Mucosa of gallbladder (tissue), 1 donor: Measurements from ENCODE around the gene PTPRM. TPM values are rescaled to one million over a fixed set of nuclear protein-coding genes. Genes with fewer than 3 reads are reported as not detected.

Source experiments
- DNase-seq: peaks from one replicate; pipeline ENCODE4 v3.0.0-alpha.2; 2020; ENCODE audit warnings: low spot score
- total RNA-seq: library from RNA; stranded (reverse); gene quantifications from one replicate; pipeline ENCODE4 v1.2.1, GENCODE V29; 2021
- donor health status: DM: no; HTN: no; CAD: no.

The PTPRM gene
- total RNA-seq, 1 donor from 2014 or later, result 61.5 TPM

- no peak for DNase-seq
These were observed 824.0 kb downstream of the PTPRM start for GRCh38 chr18:8391068-8391467.

- no peak for DNase-seq
These were observed 829.1 kb downstream of the PTPRM start for GRCh38 chr18:8396254-8396653.

GRCh38 chr18:8397034-8397433 lies 829.9 kb downstream of the PTPRM start:
- DNase-seq, result no peak

- no peak for DNase-seq
These were observed 832.0 kb downstream of the PTPRM start for GRCh38 chr18:8399138-8399537.

GRCh38 chr18:8400193-8400752 lies 833.2 kb downstream of the PTPRM start:
- no peak for DNase-seq

- DNase-seq, result no peak
These were observed 833.7 kb downstream of the PTPRM start for GRCh38 chr18:8400825-8401224.

GRCh38 chr18:8401606-8402005 lies 834.5 kb downstream of the PTPRM start:
- no peak for DNase-seq

GRCh38 chr18:8402237-8402636 lies 835.1 kb downstream of the PTPRM start:
- no peak for DNase-seq

- no peak for DNase-seq
These were observed 836.6 kb downstream of the PTPRM start for GRCh38 chr18:8403713-8404112.

- no peak for DNase-seq
These were observed 839.2 kb downstream of the PTPRM start for GRCh38 chr18:8406186-8406867.

GRCh38 chr18:8406868-8407250 lies 839.7 kb downstream of the PTPRM start:
- DNase-seq, result no peak

- no peak for DNase-seq
These were observed 842.0 kb downstream of the PTPRM start for GRCh38 chr18:8409151-8409550.

- DNase-seq, result no peak
These were observed 844.4 kb downstream of the PTPRM start for GRCh38 chr18:8411492-8411891.

- DNase-seq, result no peak
These were observed 845.0 kb downstream of the PTPRM start for GRCh38 chr18:8412117-8412516.

- DNase-seq, result no peak
These were observed 846.1 kb downstream of the PTPRM start for GRCh38 chr18:8413189-8413588.

GRCh38 chr18:8413751-8414150 lies 846.6 kb downstream of the PTPRM start:
- no peak for DNase-seq

- no peak for DNase-seq
These were observed 849.3 kb downstream of the PTPRM start for GRCh38 chr18:8416212-8417019.

GRCh38 chr18:8422391-8422790 lies 855.3 kb downstream of the PTPRM start:
- no peak for DNase-seq

- no peak for DNase-seq
These were observed 856.0 kb downstream of the PTPRM start for GRCh38 chr18:8423051-8423557.

GRCh38 chr18:8424481-8424880 lies 857.4 kb downstream of the PTPRM start:
- no peak for DNase-seq

GRCh38 chr18:8424917-8425725 lies 858.0 kb downstream of the PTPRM start:
- no peak for DNase-seq

- DNase-seq, result no peak
These were observed 859.3 kb downstream of the PTPRM start for GRCh38 chr18:8426401-8426800.
